Measurements from ENCODE around the gene ELP1.

The ELP1 gene

GRCh38 chr9:108877524-108877923 lies 56.4 kb downstream of the ELP1 start:
- no peak for DNase-seq

GRCh38 chr9:108876425-108876824 lies 57.5 kb downstream of the ELP1 start:
- DNase-seq, result no peak

- no peak for DNase-seq
Observed at GRCh38 chr9:108874058-108874788, 59.7 kb downstream of the ELP1 start.

- no peak for DNase-seq
Observed at GRCh38 chr9:108869092-108869725, 64.7 kb downstream of the ELP1 start.

- no peak for DNase-seq
Observed at GRCh38 chr9:108867829-108868228, 66.1 kb downstream of the ELP1 start.

GRCh38 chr9:108867116-108867515 lies 66.8 kb downstream of the ELP1 start:
- no peak for DNase-seq

GRCh38 chr9:108866001-108866420 lies 67.9 kb downstream of the ELP1 start:
- no peak for DNase-seq

GRCh38 chr9:108865037-108865436 lies 68.9 kb downstream of the ELP1 start:
- no peak for DNase-seq

- DNase-seq, result no peak
Observed at GRCh38 chr9:108864446-108864845, 69.5 kb downstream of the ELP1 start.

GRCh38 chr9:108863891-108864290 lies 70.0 kb downstream of the ELP1 start:
- DNase-seq, result no peak

- DNase-seq, result no peak
Observed at GRCh38 chr9:108861997-108862396, 71.9 kb downstream of the ELP1 start, which contains the start of gene ACTL7A. Gene ACTL7A, plus strand, starts transcription at chr9:108862266. Its CDS starts 57 bp downstream, at chr9:108862323.

- no peak for DNase-seq
Observed at GRCh38 chr9:108861464-108861863, 72.5 kb downstream of the ELP1 start.

- no peak for DNase-seq
Observed at GRCh38 chr9:108860764-108861163, 73.2 kb downstream of the ELP1 start.

GRCh38 chr9:108860354-108860753 lies 73.6 kb downstream of the ELP1 start:
- DNase-seq, result no peak

- no peak for DNase-seq
Observed at GRCh38 chr9:108859459-108860114, 74.3 kb downstream of the ELP1 start.

GRCh38 chr9:108857572-108857971 lies 76.4 kb downstream of the ELP1 start:
- DNase-seq, result no peak

GRCh38 chr9:108855888-108856287 lies 78.0 kb downstream of the ELP1 start, which contains the start of gene ACTL7B:
Gene ACTL7B, minus strand, starts transcription at chr9:108855986. Its CDS starts 56 bp downstream, at chr9:108855930.
- DNase-seq, result no peak

GRCh38 chr9:108855529-108855886 lies 78.4 kb downstream of the ELP1 start:
- DNase-seq, result no peak

GRCh38 chr9:108854641-108855528 lies 79.0 kb downstream of the ELP1 start:
- DNase-seq, result no peak

GRCh38 chr9:108854094-108854493 lies 79.8 kb downstream of the ELP1 start:
- no peak for DNase-seq

GRCh38 chr9:108852079-108852478 lies 81.8 kb downstream of the ELP1 start:
- no peak for DNase-seq

- DNase-seq, result no peak
Observed at GRCh38 chr9:108851138-108851537, 82.8 kb downstream of the ELP1 start.

Data from midbrain (tissue), 1 donor.